GM19023 (cell line): ENCODE results near the gene DLG2.
"Not testable (repeated sequence)": the region's sequence is repeated elsewhere in the genome, so short reads cannot be mapped to it uniquely, and the experiment has no call there.

Source experiments
- ATAC-seq: cut with Tn5 transposase; IDR thresholded peaks from one replicate; pipeline ENCODE4 v1.9.1; 2021; ENCODE audit warnings: mild to moderate bottlenecking, moderate library complexity; ENCODE audit not compliant: unreplicated experiment

The DLG2 gene

GRCh38 chr11:85647078-85647477, 19.9 kb upstream of the DLG2 start:
- no peak for ATAC-seq

DNA sequence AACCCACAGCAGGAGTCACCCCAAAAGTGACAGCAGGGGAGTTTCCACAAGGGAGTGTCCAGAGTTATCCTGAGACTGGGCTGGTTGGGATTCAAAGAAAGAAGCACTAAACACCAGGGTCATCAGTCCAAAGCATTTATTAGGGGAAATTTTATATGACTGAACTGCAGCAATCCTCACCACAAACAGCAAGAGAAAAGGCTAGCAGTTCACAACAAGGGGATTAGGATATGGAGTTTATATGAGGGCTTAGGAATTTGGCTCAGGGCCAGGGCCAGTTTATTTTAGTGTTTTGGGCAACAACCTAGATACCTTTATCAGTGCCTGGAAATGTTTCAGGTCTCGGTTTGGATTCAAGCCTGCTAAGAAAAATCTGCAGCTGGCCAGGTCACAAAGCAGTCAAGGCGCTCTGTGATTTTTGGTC, 16.1 kb upstream of the DLG2 start:
- no peak for ATAC-seq

- ATAC-seq = no peak
These were observed 7.6 kb upstream of the DLG2 start for GRCh38 chr11:85634747-85635146.

DNA sequence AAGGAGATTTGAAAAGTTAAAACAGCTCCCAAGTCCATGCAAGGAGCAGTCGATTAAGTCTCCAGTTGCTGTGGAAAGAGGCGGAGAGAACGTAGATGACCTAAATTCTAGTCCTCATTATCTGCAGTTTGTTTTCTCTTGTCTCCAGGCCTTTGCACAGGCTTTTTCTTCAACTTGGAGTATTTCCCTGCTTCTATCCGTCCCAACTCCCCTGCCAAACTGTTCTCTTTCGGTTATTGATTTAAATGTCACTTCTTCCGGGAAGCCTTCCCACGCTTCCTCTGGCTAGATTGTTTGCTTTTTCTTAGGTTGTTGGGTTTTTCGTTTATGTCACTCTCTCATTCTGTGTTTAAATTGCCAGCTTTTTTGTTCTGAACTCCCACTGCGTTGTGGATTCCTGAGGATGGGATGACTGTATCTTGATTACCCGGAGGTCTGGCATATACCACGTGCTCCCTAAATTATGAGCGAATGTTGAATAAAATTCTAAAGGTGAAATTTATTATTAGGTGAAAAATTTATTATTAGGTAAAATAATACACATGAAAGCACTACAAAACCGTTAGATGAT, 1.7 kb upstream of the DLG2 start:
- peak; percentile 8 for ATAC-seq

DNA sequence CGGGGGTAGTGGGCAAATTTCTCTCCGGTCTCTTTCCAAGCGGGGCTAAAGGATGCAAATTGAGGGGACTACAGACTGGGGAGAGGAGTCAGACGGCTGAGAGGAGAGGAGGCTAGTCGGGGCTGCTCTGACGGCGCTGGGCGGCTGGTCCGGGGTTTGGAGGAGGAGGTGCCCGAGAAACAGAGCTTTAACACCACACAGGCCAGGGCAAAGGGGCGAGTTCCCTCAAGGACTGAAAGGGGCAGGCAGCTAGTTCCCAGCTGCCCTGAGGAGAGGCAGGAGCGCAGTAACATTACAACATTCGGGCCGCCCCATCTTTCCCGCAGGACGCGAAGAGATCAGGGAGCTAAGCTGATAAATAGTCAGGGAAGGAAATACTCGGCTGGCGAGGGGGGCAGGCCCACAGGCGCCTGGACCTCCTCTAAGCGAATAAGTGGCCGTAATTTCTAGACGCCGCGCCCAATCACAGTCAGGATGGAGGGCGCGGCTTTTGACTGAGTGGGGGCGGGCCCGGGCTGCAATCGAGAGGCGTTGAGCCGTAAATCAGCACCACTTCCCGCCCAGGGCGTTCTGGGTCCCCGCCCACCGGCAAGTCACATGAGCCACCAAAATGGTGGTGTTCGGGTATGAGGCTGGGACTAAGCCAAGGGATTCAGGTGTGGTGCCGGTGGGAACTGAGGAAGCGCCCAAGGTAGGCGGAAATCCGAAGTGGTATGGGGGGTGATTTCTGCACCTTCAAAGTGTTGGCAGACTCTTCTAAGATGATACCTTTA, 1.0 kb upstream of the DLG2 start, which contains the start of gene TMEM126B:
Gene TMEM126B (plus strand): TSS at position 596 of the 773 bp plus-strand sequence. CDS start 15 bp downstream, at position 611.
- peak; percentile 100 for ATAC-seq

DNA sequence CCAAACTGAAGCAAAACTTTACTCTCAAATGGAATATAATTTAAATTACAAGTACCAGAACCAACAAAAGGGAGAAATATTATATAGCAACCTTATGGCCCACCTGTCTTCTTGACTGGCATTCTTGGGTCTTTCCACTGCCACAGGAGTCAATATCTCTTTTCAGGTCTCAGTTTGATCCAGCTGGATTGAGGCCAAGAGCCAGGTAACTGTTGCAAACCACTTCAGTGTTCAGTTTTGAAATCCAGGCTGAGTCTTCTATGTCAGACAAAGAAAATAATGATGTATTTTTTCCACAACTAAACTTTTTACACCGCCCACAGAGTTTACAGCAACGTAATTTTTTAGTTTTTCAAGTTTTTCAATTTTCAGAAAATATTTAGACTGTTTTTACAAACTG, 648 bp downstream of the DLG2 start:
- ATAC-seq = no peak

DNA sequence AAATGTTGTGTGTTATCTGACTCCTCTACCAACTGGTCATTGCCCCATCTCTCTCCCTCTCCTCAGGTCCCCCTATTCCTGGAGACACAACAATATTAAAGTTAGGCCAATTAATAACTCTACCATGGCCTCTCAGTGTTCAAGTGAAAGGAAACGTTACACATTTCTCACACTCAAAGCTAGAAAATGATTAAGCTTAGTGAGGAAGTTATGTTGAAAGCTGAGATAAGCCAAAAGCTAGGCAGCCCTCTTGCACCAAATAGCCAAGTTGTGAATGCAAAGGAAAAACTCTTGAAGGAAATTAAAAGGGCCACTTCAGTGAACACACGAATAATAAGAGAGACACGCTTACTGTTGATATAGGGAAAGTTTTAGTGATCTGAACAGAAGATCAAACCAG, 6.9 kb downstream of the DLG2 start:
- ATAC-seq = no peak

GRCh38 chr11:85619499-85619898, 7.6 kb downstream of the DLG2 start:
- no peak for ATAC-seq

GRCh38 chr11:85611643-85612042, 15.5 kb downstream of the DLG2 start:
- ATAC-seq = not testable (repeated sequence)

DNA sequence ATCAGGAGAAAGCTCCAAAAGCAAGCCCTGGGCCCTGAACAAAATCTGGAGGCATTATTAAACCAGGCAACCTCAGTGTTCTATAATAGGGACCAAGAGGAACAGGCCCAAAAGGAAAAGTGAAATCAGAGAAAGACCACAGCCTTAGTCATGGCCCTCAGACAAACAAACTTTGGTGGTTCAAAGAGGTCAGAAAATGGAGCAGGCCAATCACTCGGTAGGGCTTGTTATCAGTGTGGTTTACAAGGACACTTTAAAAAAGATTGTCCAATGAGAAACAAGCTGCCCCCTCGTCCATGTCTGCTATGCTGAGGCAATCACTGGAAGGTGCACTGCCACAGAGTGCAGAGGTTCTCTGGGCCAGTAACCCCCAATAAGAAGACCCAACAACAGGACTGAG, 17.9 kb downstream of the DLG2 start:
- ATAC-seq = not testable (repeated sequence)

DNA sequence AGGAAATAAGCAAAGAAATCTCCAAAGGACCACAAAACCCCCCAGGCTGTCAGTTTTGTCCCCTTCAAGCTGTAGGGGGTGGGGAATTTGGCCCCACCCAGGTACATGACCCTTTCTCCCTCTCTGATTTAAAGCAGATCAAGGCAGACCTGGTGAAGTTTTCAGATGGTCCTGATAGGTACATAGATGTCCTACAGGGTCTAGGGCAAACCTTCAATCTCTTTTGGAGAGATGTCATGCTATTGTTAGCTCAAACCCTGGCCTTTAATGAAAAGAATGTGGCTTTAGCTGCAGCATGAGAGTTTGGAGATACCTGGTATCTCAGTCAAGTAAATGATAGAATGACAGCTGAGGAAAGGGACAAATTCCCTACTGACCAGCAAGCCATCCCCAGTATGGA, 18.5 kb downstream of the DLG2 start:
- ATAC-seq = not testable (repeated sequence)

GRCh38 chr11:85606237-85606636, 20.9 kb downstream of the DLG2 start:
- ATAC-seq = not testable (repeated sequence)

- no peak for ATAC-seq
These were observed 23.9 kb downstream of the DLG2 start for GRCh38 chr11:85603220-85603619.

- no peak for ATAC-seq
These were observed 24.5 kb downstream of the DLG2 start for GRCh38 chr11:85602526-85603213.

DNA sequence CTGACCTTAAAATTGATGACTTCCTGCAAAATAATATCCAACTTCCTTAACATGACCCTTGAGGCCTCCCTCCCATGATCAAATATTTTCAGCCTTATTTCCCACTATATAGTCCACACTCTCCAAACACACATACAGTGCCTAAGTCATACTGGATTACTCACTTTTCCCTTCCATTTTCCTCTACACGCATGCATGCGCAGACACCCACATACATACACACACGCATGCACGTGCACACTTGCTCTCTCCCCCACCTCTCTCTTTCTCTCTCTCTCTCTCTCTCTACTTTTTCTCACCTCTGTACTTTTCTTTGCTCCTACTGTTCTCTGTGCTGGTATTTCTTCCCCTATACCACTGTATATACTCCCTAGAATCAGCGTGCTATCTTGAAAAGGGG, 28.1 kb downstream of the DLG2 start:
- no peak for ATAC-seq

GRCh38 chr11:85596886-85597285, 30.3 kb downstream of the DLG2 start:
- ATAC-seq = no peak

DNA sequence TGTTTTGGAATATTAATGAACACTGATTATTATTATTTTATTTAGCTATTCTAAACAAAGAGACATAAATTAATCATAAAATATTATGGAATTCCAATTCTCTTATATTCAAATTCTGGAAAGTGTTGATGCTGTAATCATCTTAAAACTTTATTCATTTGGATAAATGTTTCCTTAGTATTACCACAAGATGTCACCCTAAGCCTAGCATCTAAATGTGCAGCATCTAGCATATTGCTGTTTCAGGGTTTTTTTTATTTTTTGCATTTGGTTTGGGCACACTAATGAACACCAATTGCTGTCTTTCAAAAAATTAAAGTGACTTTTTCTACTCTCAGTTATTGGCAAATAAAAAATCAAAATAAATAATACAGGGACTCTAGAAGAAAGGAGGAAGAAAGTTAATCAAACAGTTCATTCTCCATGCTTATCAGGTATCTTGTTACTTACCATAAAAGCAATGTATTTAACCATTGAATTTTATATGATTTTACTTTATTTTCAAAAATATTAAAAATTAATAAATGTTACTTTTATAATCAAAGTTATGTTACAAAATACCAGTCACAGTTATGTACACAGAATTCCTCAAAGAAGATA, 31.8 kb downstream of the DLG2 start:
- ATAC-seq = no peak

- no peak for ATAC-seq
These were observed 36.2 kb downstream of the DLG2 start for GRCh38 chr11:85590848-85591483.

- no peak for ATAC-seq
These were observed 37.8 kb downstream of the DLG2 start for GRCh38 chr11:85589373-85589772.

GRCh38 chr11:85582111-85582510, 45.0 kb downstream of the DLG2 start:
- ATAC-seq = no peak

- ATAC-seq = no peak
These were observed 51.8 kb downstream of the DLG2 start for GRCh38 chr11:85575388-85575787.
